Kidney (tissue), 14 donors: ENCODE results near the gene PLEKHM3. TPM values are rescaled to one million over a fixed set of nuclear protein-coding genes. Genes with fewer than 3 reads are reported as not detected.
"Not testable (repeated sequence)": the region's sequence is repeated elsewhere in the genome, so short reads cannot be mapped to it uniquely, and the experiment has no call there.

Source experiments
- DNase-seq, 5 donors: peaks; one replicate each; pipeline ENCODE4 v3.0.0-alpha.2; 2013 to 2020
- FAIRE-seq: peaks from 2 replicates; lab custom pipeline; 2012; peaks lifted over from hg19 to GRCh38; lab: Jason Lieb, UNC
- H3K27ac ChIP-seq, 2 donors: one replicate each; pipeline ENCODE4 v1.7.0; 2013; ENCODE audit warnings: low read depth in 2 of 2, low read length in 2 of 2, inconsistent platforms in 1 of 2
- H3K27me3 ChIP-seq: one replicate; pipeline ENCODE4 v1.7.1; 2013; ENCODE audit warnings: low read length, inconsistent platforms; ENCODE audit not compliant: control insufficient read depth, insufficient read depth
- H3K36me3 ChIP-seq, 3 donors: one replicate each; pipeline versions ENCODE4 v1.7.0 to v1.7.1; 2013; ENCODE audit warnings: low read length in 3 of 3, control low read depth in 1 of 3, inconsistent platforms in 1 of 3; ENCODE audit not compliant: insufficient read depth in 3 of 3, control insufficient read depth in 2 of 3
- H3K4me1 ChIP-seq, 3 donors: one replicate each; pipeline versions ENCODE4 v1.7.0 to v1.7.1; 2013; ENCODE audit warnings: low read length in 3 of 3, inconsistent platforms in 1 of 3, low read depth in 1 of 3; ENCODE audit not compliant: control insufficient read depth in 2 of 3, insufficient read depth in 2 of 3
- H3K4me3 ChIP-seq, 3 donors: one replicate each; pipeline versions ENCODE4 v1.7.0 to v1.8.1; 2013; ENCODE audit warnings: low read length in 3 of 3, control low read depth in 1 of 3, inconsistent platforms in 1 of 3
- H3K9ac ChIP-seq, 3 donors: one replicate each; pipeline versions ENCODE4 v1.7.0 to v1.7.1; 2013; ENCODE audit warnings: low read length in 3 of 3, control low read depth in 1 of 3, inconsistent platforms in 1 of 3
- H3K9me3 ChIP-seq, 3 donors: one replicate each; pipeline versions ENCODE4 v1.7.0 to v1.7.1; 2013; ENCODE audit warnings: low read length in 3 of 3, control low read depth in 1 of 3, inconsistent platforms in 1 of 3; ENCODE audit not compliant: control insufficient read depth in 2 of 3, insufficient read depth in 1 of 3
- intact Hi-C: fragments of 100-400 bp; cut with DNase I; formaldehyde crosslinking; loops from one replicate; pipeline ENCODE4 v1.11.1; 2022
- polyA plus RNA-seq: library from polyadenylated mRNA; stranded (reverse); fragments of 350-450 nt; fragmentation: Illumina TruSeq; extraction: RNeasy Lipid Tissue Mini Kit (QIAGEN cat#74804); gene quantifications from one replicate; pipeline ENCODE4 v1.2.3, GENCODE V29; 2014; ENCODE audit warnings: low read depth, low replicate concordance; ENCODE audit not compliant: insufficient read depth
- total RNA-seq: library from RNA; stranded (reverse); fragmentation: NEBNext Ultra II Directional; extraction: Animal tissue kit (Norgen Biotek cat#: 25700); gene quantifications from one replicate; pipeline ENCODE4 v1.2.1, GENCODE V29; 2021
- TF ChIP-seq, protein P1 (sequence below): IDR thresholded peaks from 3 replicates; pipeline ENCODE4 v1.5.1; 2012; ENCODE audit warnings: mild to moderate bottlenecking, moderate library complexity, borderline replicate concordance; ENCODE audit not compliant: insufficient read depth; ENCODE audit errors: extremely low read depth
- donor health status: control.
- donor health status: control.
- donor health status: control.
- donor health status: control.
- donor health status: control.
- donor health status: DM: yes; HTN: yes; CAD: no.
- donor health status: Normal renal cell carcinoma (clear cell type).

PLEKHM3 gene
- total and polyA plus RNA-seq, 2 donors from 2014 or later, result 4.2 to 13.5 TPM

DNA sequence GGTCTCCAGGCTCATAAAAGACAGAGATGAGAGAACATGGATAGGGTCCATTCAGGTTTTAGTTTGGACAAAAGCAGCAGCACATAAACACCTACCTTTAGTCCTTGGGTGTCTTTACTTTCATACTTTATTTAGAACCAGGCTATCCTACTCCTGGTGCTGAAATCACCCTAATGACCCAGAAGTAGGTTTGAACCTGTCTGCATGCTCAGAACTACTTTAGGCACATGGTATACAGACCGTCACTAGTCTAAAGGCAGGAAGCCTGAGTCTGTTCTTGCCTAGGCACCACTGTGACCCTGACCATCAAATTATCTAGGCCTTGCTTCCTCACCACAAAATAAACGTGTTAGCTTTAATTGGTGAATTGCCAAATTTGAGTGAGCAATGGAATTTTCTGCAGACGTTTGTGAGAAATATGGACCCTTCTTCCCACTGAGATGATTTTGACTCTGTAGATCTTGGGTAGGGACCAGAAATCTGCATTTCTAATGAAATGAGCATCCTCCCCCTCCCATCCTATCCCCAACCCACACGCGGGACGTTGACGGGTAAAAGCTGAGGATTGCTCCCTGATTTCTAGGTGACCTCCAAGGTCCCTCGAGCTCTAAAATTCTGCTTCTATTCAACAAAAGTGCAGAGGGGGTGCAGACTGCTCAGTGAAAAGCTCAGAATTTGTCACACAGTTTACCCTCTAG, 75.1 kb downstream of the PLEKHM3 start:
- no peak for FAIRE-seq

DNA sequence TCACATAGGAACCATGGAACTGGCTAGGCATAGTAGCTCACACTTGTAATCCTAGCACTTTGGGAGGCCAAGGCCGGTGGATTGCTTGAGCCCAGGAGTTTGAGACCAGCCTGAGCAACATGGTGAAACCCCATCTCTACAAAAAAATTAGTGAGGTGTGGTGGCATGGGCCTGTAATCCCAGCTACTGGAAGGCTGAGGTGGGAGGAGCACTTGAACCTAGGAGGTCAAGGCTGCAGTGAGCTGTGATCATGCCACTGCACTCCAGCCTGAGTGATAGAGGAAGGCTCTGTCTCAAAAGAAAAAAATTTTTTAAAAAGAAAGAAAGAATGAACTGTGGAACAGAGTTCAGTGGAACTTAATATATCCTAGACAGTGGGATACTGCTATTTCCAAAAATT, 76.1 kb downstream of the PLEKHM3 start:
- intact Hi-C loops, H3K27ac ChIP-seq, H3K4me1 ChIP-seq, DNase-seq, H3K9ac ChIP-seq, H3K4me3 ChIP-seq, FAIRE-seq, H3K27me3 ChIP-seq, H3K36me3 ChIP-seq, H3K9me3 ChIP-seq: not testable (repeated sequence)

More for the DNA sequence above, 75.1 kb downstream of the PLEKHM3 start:
- intact Hi-C loops, result no loop called here
- no peak overlapping the region for H3K9ac ChIP-seq
- H3K36me3 ChIP-seq, result no peaks in the 10 kb centered on the region
- H3K4me1 ChIP-seq, result no peaks in the 10 kb centered on the region
- H3K27ac ChIP-seq, result no peak overlapping the region
- DNase-seq, result no peak
- TF ChIP-seq, protein P1, sequence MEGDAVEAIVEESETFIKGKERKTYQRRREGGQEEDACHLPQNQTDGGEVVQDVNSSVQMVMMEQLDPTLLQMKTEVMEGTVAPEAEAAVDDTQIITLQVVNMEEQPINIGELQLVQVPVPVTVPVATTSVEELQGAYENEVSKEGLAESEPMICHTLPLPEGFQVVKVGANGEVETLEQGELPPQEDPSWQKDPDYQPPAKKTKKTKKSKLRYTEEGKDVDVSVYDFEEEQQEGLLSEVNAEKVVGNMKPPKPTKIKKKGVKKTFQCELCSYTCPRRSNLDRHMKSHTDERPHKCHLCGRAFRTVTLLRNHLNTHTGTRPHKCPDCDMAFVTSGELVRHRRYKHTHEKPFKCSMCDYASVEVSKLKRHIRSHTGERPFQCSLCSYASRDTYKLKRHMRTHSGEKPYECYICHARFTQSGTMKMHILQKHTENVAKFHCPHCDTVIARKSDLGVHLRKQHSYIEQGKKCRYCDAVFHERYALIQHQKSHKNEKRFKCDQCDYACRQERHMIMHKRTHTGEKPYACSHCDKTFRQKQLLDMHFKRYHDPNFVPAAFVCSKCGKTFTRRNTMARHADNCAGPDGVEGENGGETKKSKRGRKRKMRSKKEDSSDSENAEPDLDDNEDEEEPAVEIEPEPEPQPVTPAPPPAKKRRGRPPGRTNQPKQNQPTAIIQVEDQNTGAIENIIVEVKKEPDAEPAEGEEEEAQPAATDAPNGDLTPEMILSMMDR, result no peak
- H3K4me3 ChIP-seq, result no peak overlapping the region
- no peaks in the 10 kb centered on the region for H3K27me3 ChIP-seq
- H3K9me3 ChIP-seq, result no peaks in the 10 kb centered on the region

DNA sequence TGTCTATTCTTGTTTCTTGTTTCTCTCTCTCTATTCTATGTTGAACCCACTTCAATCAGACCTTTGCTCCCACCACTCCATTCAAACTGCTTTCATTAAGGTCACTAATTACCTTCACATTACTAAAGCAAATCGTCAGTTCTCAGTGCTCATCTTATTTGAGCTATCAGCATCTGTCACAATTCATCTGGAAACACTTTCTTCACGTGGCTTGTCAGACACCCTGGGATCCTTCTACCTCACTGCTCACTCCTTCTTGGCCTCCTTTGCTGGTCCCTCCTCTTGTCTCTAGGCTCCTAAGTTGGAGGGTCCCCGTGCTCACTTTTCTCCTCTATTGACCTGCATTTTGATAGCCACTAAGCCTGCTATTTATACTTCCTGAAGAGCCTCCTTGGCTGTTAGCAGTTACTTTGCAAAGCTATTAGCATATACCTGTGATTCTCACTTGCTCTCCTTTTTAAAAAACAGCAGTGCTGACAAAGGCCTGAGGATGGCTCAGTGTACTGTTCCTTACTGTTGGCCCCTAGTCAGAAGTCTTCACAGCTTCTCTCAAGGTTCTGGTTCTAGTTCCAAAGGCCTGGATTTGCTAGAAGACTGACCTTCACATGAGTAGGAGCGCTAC, 80.2 kb downstream of the PLEKHM3 start:
- Histone ChIP-seq H3K27ac (no peak overlapping the region), H3K4me3 (no peak overlapping the region), H3K4me1 (no peaks in the 10 kb centered on the region), H3K27me3 (no peaks in the 10 kb centered on the region), H3K36me3 (no peaks in the 10 kb centered on the region), H3K9ac (no peak overlapping the region), H3K9me3 (no peaks in the 10 kb centered on the region)
- TF ChIP-seq, protein P1, result no peak
- no peak for FAIRE-seq
- DNase-seq, result no peak
- intact Hi-C loops, result no loop called here

DNA sequence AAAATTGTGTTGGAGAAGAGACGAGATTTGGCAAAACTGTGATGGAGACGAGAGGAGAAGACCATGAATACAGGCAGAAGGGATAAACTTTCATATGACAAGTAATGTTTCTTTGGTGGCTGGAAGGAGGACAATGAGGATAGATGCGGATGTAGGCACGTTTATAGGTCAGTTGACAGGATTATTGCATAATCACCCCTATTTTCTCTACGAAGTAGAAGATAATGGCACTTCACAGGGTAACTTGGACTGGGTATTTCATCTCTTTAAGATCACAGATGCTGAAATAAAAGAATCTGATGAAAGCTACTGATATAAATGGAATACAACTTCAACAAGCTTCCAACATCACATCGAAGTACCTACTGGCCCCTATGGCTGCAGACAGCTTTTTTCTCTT, 81.0 kb downstream of the PLEKHM3 start:
- Histone ChIP-seq H3K27ac (no peak overlapping the region), H3K9me3 (no peaks in the 10 kb centered on the region), H3K4me3 (no peak overlapping the region), H3K36me3 (no peaks in the 10 kb centered on the region), H3K9ac (no peak overlapping the region), H3K27me3 (no peaks in the 10 kb centered on the region), H3K4me1 (no peaks in the 10 kb centered on the region)
- FAIRE-seq, result no peak
- DNase-seq, result no peak
- TF ChIP-seq, protein P1, result no peak
- intact Hi-C loops, result no loop called here
